Activated CD4-positive, alpha-beta T cell treated with anti-CD3 and anti-CD28 coated beads, Interleukin-2, Interleukin-4, amounts not matched to agents 100 ng/mL and 50 ng/mL, durations not matched to agents 16 hours and 8 hours (primary cell): ENCODE measurements around the gene TNS3.

Experiments
- DNase-seq: peaks from one replicate; pipeline ENCODE4 v3.0.0-alpha.2; 2020; ENCODE audit warnings: low spot score

TNS3 gene

DNA sequence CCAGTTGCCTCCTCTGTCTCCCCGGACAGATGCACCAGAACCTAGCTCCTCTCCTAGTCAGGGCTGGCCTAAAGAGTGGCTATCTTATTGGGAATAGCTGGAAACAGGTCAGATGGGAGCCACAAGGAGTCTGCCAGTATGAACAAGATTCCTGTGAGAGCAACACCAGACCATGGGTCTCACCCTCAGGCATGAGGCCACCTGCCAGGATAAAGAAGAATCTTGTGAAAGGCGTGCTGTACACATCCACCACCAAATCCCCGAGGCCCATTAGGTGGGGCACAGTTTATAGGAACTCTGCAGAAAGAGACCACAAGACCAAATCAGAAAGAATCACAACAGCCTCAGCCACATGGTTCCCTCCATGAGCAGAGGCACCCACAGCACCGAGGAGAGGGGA lies 325.9 kb downstream of the TNS3 start:
- DNase-seq = no peak

GRCh38 chr7:47255441-47255840 lies 326.5 kb downstream of the TNS3 start:
- DNase-seq = no peak

GRCh38 chr7:47255007-47255406 lies 326.9 kb downstream of the TNS3 start:
- DNase-seq = no peak

DNA sequence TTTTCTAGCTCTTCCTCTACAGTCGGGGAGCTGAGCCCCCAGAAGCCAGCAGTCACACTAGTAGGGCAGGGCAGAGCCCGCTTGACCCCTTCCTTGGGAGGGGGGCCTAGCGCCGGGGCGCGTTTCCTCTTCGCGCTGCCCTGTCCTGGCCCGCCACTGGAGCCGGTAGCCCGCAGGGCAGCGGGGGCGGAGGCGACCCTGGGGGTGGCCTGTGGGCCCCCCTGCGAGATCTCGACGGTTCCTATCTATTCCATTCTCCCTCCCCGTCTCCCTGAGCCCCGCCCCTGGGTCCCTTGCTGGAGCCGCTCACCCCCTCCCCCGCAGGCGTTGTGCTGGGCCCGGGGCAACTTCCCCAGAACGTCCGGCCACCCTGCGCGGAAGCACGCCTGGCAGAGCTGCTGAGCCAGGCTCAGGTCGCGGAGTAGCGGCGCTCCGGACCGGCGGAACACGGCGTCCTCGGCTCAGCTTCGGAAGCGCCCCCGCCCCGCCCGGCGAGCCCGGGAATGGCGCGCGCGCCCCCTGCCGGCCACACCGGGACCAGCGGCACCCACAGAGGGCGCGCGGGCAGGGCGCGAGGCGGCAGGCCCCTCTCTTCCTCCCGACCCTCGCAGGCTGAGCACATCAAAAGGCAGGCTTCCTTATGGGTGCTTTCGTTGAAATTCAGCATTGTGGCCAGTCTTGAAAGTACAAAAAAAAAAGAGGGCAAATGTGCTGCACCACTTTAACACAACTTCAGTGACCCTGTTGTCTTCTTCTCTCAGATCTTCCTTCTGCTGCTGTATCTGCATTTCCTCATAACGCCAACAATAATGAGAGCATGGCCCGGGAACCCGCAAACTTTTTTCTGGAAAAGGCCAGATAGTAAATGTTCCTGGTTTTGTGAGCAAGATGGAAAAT lies 327.6 kb downstream of the TNS3 start:
- DNase-seq = peak; percentile 19

DNA sequence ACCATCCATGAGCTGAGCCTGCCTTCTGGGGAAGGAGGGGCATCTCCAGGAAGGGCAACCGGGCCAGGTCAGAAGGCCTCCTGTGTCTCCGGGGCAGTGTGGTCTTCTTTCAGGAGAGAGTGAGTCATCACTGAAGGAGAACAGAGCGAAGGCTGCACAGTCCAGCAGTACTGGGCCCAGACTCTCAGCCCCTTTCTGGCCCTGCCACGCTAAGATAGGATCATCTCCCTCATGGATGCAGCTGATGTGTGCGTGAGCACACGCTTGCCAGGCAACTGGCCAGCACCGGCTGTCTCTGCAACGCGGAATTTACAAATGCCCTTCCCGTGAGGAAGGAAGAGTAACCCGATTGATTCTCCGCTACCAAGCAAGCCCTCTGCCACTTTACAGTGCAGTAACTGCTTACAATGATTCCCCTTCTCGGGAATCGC lies 328.2 kb downstream of the TNS3 start:
- no peak for DNase-seq

GRCh38 chr7:47252675-47253074 lies 329.2 kb downstream of the TNS3 start:
- DNase-seq = no peak

DNA sequence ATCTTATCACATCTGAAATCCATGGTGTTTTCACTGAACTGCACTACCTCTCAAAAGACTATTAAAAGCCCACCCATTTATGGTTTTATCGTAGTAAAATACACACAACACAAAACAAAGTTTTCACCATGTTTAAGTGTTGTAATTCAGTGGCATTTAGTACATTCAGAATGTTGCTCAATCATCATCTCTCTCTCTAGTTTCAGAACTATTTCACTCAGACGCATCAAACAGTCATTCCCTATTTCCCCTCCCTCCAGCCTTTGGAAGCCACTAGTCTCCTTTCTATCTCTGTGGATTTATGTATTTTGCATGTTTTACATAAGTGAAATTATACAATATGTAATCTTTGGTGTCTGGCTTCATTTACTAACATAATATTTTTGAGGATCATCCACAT lies 332.6 kb downstream of the TNS3 start:
- DNase-seq = no peak

- DNase-seq = no peak
Observed at GRCh38 chr7:47248797-47249196, 333.1 kb downstream of the TNS3 start.

DNA sequence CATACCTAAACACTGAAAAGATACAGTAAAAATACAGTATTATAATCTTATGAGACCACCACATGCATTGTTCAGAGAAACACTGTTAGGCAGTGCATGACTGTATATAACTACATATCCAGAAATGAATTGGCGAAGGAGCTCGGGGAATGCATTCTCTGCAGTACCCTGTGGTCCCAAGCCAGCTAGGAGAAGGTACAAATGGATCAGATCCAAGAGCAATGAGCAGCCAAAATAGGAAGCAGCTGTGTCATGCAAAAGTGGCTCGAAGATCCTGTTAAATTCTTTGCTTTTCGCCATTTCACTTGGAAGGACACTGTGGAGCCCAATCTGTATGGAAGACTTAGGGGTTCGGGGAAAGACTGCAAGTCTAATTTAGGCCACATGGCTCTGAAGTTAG lies 334.8 kb downstream of the TNS3 start:
- no peak for DNase-seq

GRCh38 chr7:47244692-47245091 lies 337.2 kb downstream of the TNS3 start:
- no peak for DNase-seq

DNA sequence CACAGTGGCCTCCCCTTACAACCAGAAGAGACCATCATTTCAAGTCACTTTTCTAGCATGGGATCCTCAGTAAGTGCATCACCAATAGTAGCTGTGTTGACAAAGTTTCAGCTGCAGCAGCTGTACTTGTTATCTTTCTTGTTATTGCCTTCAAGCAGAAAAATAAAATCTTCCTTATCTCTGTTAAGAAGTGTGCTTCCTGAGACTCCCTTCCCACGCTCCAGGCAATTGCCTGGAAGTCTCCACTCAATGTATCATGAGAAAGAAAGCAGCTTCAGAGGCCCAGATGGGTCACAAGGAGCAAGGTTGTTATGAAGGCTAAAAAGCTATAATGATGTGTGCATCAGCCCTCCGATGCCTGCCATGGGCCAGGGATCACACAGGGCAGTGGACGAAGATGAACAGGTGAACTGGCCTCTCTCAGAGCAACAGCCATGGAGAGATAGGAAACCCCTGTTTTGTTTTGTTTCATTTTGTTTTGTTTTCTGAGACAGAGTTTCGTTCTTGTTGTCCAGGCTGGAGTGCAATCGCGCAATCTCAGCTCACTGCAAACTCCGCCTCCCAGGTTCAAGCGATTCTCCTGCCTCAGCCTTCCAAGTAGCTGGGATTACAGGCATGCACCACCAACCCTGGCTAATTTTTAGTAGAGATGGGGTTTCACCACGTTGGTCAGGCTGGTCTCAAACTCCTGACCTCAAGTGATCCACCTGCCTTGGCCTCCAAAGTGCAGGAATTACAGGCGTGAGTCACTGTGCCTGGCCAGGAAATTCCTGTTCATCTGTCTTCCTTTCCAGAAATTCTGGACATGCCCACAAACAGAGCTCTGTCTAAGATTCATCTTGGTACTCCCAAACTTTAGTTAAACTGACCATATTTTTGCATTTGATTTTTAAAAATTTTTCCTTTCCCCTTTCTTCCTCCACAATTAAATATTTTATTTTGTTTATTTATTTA lies 340.5 kb downstream of the TNS3 start:
- no peak for DNase-seq

- no peak for DNase-seq
Observed at GRCh38 chr7:47239931-47240421, 341.9 kb downstream of the TNS3 start.

GRCh38 chr7:47239034-47239433 lies 342.9 kb downstream of the TNS3 start:
- DNase-seq = no peak

GRCh38 chr7:47236480-47237129 lies 345.3 kb downstream of the TNS3 start:
- DNase-seq = no peak

GRCh38 chr7:47233996-47234395 lies 347.9 kb downstream of the TNS3 start:
- no peak for DNase-seq

DNA sequence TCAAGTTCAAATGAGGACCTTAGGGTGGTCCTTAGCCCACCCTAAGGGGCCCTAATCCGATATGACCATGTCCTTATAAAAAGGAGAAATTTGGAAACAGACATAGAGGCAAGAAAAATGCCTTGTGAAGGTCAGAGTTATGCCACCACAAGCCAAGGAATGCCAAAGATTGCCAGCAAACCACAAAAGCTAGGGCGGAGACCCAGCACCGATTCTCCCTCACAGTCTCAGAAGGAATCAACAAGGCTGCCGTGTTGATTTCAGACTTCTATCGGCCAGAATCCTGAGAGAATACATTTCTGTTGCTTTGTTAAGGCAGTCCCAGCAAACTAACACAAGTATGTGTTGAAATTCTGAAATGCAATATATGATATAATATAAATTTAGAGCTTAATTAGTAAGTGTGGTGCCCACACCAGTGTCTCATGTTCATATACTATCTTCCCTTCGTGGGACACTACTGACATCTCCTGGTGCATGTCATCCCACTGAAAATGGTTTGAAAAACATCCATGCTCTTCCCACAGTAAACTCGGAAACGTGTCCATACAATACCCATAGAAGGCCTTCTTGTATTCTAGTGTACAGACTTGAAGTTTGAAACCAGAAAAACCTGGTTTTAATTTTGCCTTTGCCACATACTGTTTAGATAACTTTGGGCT lies 349.0 kb downstream of the TNS3 start:
- DNase-seq = no peak

- no peak for DNase-seq
Observed at GRCh38 chr7:47231627-47232026, 350.3 kb downstream of the TNS3 start.

- no peak for DNase-seq
Observed at GRCh38 chr7:47231032-47231431, 350.9 kb downstream of the TNS3 start.

DNA sequence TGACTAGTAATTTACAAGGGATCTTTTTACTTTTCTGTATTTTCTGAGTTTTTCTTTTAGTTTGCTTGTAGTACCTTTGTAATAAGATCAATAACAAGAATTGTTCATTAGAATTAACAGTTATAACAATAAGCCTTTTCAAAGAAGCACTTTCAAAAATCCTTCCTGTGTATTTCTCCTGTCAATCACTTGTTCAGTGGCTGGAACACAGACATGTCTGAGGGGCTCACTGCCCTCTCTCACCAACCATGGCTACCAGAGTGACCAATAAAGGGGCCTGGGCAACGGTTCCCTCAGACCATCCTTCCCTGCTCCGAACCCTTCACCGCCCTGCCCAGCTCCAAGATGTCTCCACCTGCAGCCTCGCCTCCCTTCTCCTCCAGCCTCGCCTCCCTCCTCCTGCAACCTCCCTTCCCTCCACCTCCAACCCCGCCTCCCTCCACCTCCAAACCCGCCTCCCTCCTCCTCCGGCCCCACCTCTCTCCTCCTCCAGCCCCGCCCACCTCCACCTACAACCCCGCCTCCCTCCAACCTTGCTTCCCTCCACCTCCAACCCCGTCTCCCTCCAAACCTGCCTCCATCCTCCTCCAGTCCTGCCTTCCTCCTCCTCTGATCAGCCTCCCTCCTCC lies 353.4 kb downstream of the TNS3 start:
- no peak for DNase-seq

GRCh38 chr7:47227762-47228177 lies 354.1 kb downstream of the TNS3 start:
- DNase-seq = no peak

- DNase-seq = no peak
Observed at GRCh38 chr7:47226696-47227095, 355.2 kb downstream of the TNS3 start.
